AG04450 (cell line): ENCODE measurements around the gene DEFB127. TPM values are rescaled to one million over a fixed set of nuclear protein-coding genes. Genes with fewer than 3 reads are reported as not detected.

Experiments used
- CTCF ChIA-PET: fragments of 300-600, 350-600 bp; formaldehyde crosslinking; extraction: SDS; loops from one replicate; lab custom pipeline; 2022; ENCODE audit warnings: antibody characterized with exemption, inconsistent platforms; lab: Charles Lee
- POLR2A ChIA-PET: fragments of 350-600 bp; formaldehyde crosslinking; extraction: SDS; loops from one replicate; lab custom pipeline; 2021; ENCODE audit warnings: antibody characterized with exemption, inconsistent platforms; lab: Yijun Ruan, JAX
- DNase-seq: peaks from one replicate; pipeline ENCODE4 v3.0.0-alpha.2; 2011; ENCODE audit warnings: low read depth, low spot score
- H3K27ac ChIP-seq: one replicate; pipeline ENCODE4 v1.5.1; 2012; ENCODE audit warnings: low read depth, low read length, control low read depth
- H3K27me3 ChIP-seq: one replicate; pipeline ENCODE4 v1.6.0; 2012; ENCODE audit warnings: low read length; ENCODE audit not compliant: control insufficient read depth, insufficient read depth
- H3K4me3 ChIP-seq: 2 replicates; pipeline ENCODE4 v1.5.1; 2011; ENCODE audit warnings: mild to moderate bottlenecking, low read depth, low read length, control low read depth
- H3K9me3 ChIP-seq: 2 replicates; pipeline ENCODE4 v1.5.1; 2012; ENCODE audit warnings: low read length; ENCODE audit not compliant: control insufficient read depth, insufficient read depth
- CTCF ChIP-seq: IDR thresholded peaks from 2 replicates; pipeline ENCODE4 v1.5.1; 2011; ENCODE audit warnings: low read depth, low read length, control low read depth, inconsistent platforms
- polyA plus RNA-seq: library from polyadenylated mRNA; depleted of rRNA; stranded (reverse); fragments of >200 nt; gene quantifications from 2 replicates; pipeline ENCODE4 v1.2.3, GENCODE V29; 2011

DEFB127 gene
- polyA plus RNA-seq, 1 experiment: not detected

- Histone ChIP-seq H3K9me3 (no peaks in the 10 kb centered on the region), H3K4me3 (no peak within 1 kb of the TSS), H3K27ac (no peak within 1 kb of the TSS), H3K27me3 (no peaks in the 10 kb centered on the region)
- DNase-seq: no peak
- no peak for TF ChIP-seq CTCF
- ChIA-PET POLR2A (no interaction called here), CTCF (no interaction called here)
Measured at GRCh38 chr20:142290-142689, 15.0 kb upstream of the DEFB127 start, which contains the start of gene DEFB126. TSS of gene DEFB126 (plus strand) at chr20:142590. CDS start at chr20:142629, 39 bp downstream.

- Histone ChIP-seq H3K9me3 (no peaks in the 10 kb centered on the region), H3K27ac (no peak overlapping the region), H3K4me3 (no peak overlapping the region), H3K27me3 (peaks cover 2% of the 10 kb centered on the region)
- POLR2A ChIA-PET: no interaction called here
- TF ChIP-seq CTCF: no peak
- CTCF ChIA-PET: no interaction called here
- no peak for DNase-seq
Measured at GRCh38 chr20:145877-146276, 11.4 kb upstream of the DEFB127 start.

- Histone ChIP-seq H3K4me3 (no peak overlapping the region), H3K9me3 (no peaks in the 10 kb centered on the region), H3K27me3 (peaks cover 2% of the 10 kb centered on the region), H3K27ac (no peak overlapping the region)
- DNase-seq: no peak
- POLR2A ChIA-PET: no interaction called here
- no peak for TF ChIP-seq CTCF
- CTCF ChIA-PET: no interaction called here
Measured at GRCh38 chr20:152131-152530, 5.1 kb upstream of the DEFB127 start.

- H3K9me3 ChIP-seq: no peaks in the 10 kb centered on the region
- no peaks in the 10 kb centered on the region for H3K27me3 ChIP-seq
- no peak for TF ChIP-seq CTCF
- ChIA-PET CTCF (no interaction called here), POLR2A (no interaction called here)
- DNase-seq: no peak
- H3K4me3 ChIP-seq: no peak overlapping the region
- H3K27ac ChIP-seq: no peak overlapping the region
Measured at GRCh38 chr20:164618-165017, 7.4 kb downstream of the DEFB127 start.

- CTCF ChIA-PET: no interaction called here
- Histone ChIP-seq H3K9me3 (no peaks in the 10 kb centered on the region), H3K27me3 (no peaks in the 10 kb centered on the region), H3K4me3 (no peak overlapping the region), H3K27ac (no peak overlapping the region)
- no peak for TF ChIP-seq CTCF
- no peak for DNase-seq
- POLR2A ChIA-PET: no interaction called here
Measured at GRCh38 chr20:168876-169275, 11.6 kb downstream of the DEFB127 start.
